ENCODE data around the gene RAPGEF2. TPM values are rescaled to one million over a fixed set of nuclear protein-coding genes. Genes with fewer than 3 reads are reported as not detected.
"Not testable (repeated sequence)": the region's sequence is repeated elsewhere in the genome, so short reads cannot be mapped to it uniquely, and the experiment has no call there.

Gene RAPGEF2
- total and polyA plus RNA-seq, 9 donors, result 16.9 to 33.6 (median 22.7) TPM

- no peaks in the 10 kb centered on the region for H3K27me3 ChIP-seq (ENCODE audit: control insufficient read depth, insufficient read depth, low read length)
- no peak overlapping the region for H3K4me3 ChIP-seq (ENCODE audit: low read length)
- no peaks in the 10 kb centered on the region for H3K36me3 ChIP-seq (ENCODE audit: control insufficient read depth, insufficient read depth, low read length)
- no CpG with 5 or more reads among the region's 3 CpGs for WGBS (ENCODE audit: insufficient coverage)
- H3K9me3 ChIP-seq (replicated peaks; ENCODE audit: control insufficient read depth, low read depth, low read length), result no peaks in the 10 kb centered on the region
- DNase-seq, result no peak
- H3K27ac ChIP-seq (ENCODE audit: low read length), result no peak overlapping the region
- H3K4me1 ChIP-seq (ENCODE audit: control insufficient read depth, insufficient read depth, low read length), result peaks cover 9% of the 10 kb centered on the region
These were observed 5.2 kb downstream of the RAPGEF2 start for GRCh38 chr4:159108124-159108523.

- no peak for DNase-seq
- no peak overlapping the region for H3K27ac ChIP-seq (ENCODE audit: low read length)
- H3K4me3 ChIP-seq (ENCODE audit: low read length), result no peak overlapping the region
- H3K4me1 ChIP-seq (ENCODE audit: control insufficient read depth, insufficient read depth, low read length), result peaks cover under 1% of the 10 kb centered on the region
- WGBS (ENCODE audit: insufficient coverage), result no CpG with 5 or more reads among the region's 5 CpGs
- H3K27me3 ChIP-seq (ENCODE audit: control insufficient read depth, insufficient read depth, low read length), result no peaks in the 10 kb centered on the region
- H3K36me3 ChIP-seq (ENCODE audit: control insufficient read depth, insufficient read depth, low read length), result no peaks in the 10 kb centered on the region
- H3K9me3 ChIP-seq (replicated peaks; ENCODE audit: control insufficient read depth, low read depth, low read length), result peaks cover 6% of the 10 kb centered on the region
These were observed 8.1 kb downstream of the RAPGEF2 start for GRCh38 chr4:159110961-159111360.

GRCh38 chr4:159111416-159111815 is 8.5 kb downstream of the RAPGEF2 start:
- no peaks in the 10 kb centered on the region for H3K36me3 ChIP-seq (ENCODE audit: control insufficient read depth, insufficient read depth, low read length)
- peaks cover 6% of the 10 kb centered on the region for H3K9me3 ChIP-seq (replicated peaks; ENCODE audit: control insufficient read depth, low read depth, low read length)
- H3K4me3 ChIP-seq (ENCODE audit: low read length), result no peak overlapping the region
- DNase-seq, result no peak
- WGBS (ENCODE audit: insufficient coverage), result no CpG with 5 or more reads among the region's 4 CpGs
- no peaks in the 10 kb centered on the region for H3K27me3 ChIP-seq (ENCODE audit: control insufficient read depth, insufficient read depth, low read length)
- no peak overlapping the region for H3K27ac ChIP-seq (ENCODE audit: low read length)
- no peaks in the 10 kb centered on the region for H3K4me1 ChIP-seq (ENCODE audit: control insufficient read depth, insufficient read depth, low read length)

GRCh38 chr4:159113366-159113765 is 10.5 kb downstream of the RAPGEF2 start:
- not testable (repeated sequence) for DNase-seq; H3K36me3 ChIP-seq (ENCODE audit: control insufficient read depth, insufficient read depth, low read length); H3K9me3 ChIP-seq (replicated peaks; ENCODE audit: control insufficient read depth, low read depth, low read length); H3K27ac ChIP-seq (ENCODE audit: low read length); H3K4me3 ChIP-seq (ENCODE audit: low read length); H3K4me1 ChIP-seq (ENCODE audit: control insufficient read depth, insufficient read depth, low read length); H3K27me3 ChIP-seq (ENCODE audit: control insufficient read depth, insufficient read depth, low read length)
- WGBS (ENCODE audit: insufficient coverage), result no CpG with 5 or more reads among the region's 7 CpGs

GRCh38 chr4:159116098-159116497 is 13.2 kb downstream of the RAPGEF2 start:
- WGBS (ENCODE audit: insufficient coverage), result no CpG with 5 or more reads among the region's 2 CpGs
- not testable (repeated sequence) for H3K27me3 ChIP-seq (ENCODE audit: control insufficient read depth, insufficient read depth, low read length); H3K4me1 ChIP-seq (ENCODE audit: control insufficient read depth, insufficient read depth, low read length); H3K9me3 ChIP-seq (replicated peaks; ENCODE audit: control insufficient read depth, low read depth, low read length); H3K4me3 ChIP-seq (ENCODE audit: low read length); H3K27ac ChIP-seq (ENCODE audit: low read length); H3K36me3 ChIP-seq (ENCODE audit: control insufficient read depth, insufficient read depth, low read length); DNase-seq

- H3K4me3 ChIP-seq (ENCODE audit: low read length); H3K4me1 ChIP-seq (ENCODE audit: control insufficient read depth, insufficient read depth, low read length); H3K9me3 ChIP-seq (replicated peaks; ENCODE audit: control insufficient read depth, low read depth, low read length); H3K36me3 ChIP-seq (ENCODE audit: control insufficient read depth, insufficient read depth, low read length); H3K27me3 ChIP-seq (ENCODE audit: control insufficient read depth, insufficient read depth, low read length); H3K27ac ChIP-seq (ENCODE audit: low read length); DNase-seq: not testable (repeated sequence)
These were observed 13.8 kb downstream of the RAPGEF2 start for GRCh38 chr4:159116693-159117092.

GRCh38 chr4:159117564-159117963 is 14.7 kb downstream of the RAPGEF2 start:
- Histone ChIP-seq H3K27me3 (ENCODE audit: control insufficient read depth, insufficient read depth, low read length) (no peaks in the 10 kb centered on the region), H3K36me3 (ENCODE audit: control insufficient read depth, insufficient read depth, low read length) (no peaks in the 10 kb centered on the region), H3K9me3 (replicated peaks; ENCODE audit: control insufficient read depth, low read depth, low read length) (peaks cover 6% of the 10 kb centered on the region), H3K4me3 (ENCODE audit: low read length) (no peak overlapping the region), H3K4me1 (ENCODE audit: control insufficient read depth, insufficient read depth, low read length) (no peaks in the 10 kb centered on the region), H3K27ac (ENCODE audit: low read length) (no peak overlapping the region)
- no peak for DNase-seq
- no CpG with 5 or more reads among the region's 2 CpGs for WGBS (ENCODE audit: insufficient coverage)

- DNase-seq, result no peak
- no CpG with 5 or more reads among the region's 2 CpGs for WGBS (ENCODE audit: insufficient coverage)
- Histone ChIP-seq H3K36me3 (ENCODE audit: control insufficient read depth, insufficient read depth, low read length) (no peaks in the 10 kb centered on the region), H3K27ac (ENCODE audit: low read length) (no peak overlapping the region), H3K4me1 (ENCODE audit: control insufficient read depth, insufficient read depth, low read length) (no peaks in the 10 kb centered on the region), H3K9me3 (replicated peaks; ENCODE audit: control insufficient read depth, low read depth, low read length) (peaks cover 6% of the 10 kb centered on the region), H3K27me3 (ENCODE audit: control insufficient read depth, insufficient read depth, low read length) (no peaks in the 10 kb centered on the region), H3K4me3 (ENCODE audit: low read length) (no peak overlapping the region)
These were observed 15.1 kb downstream of the RAPGEF2 start for GRCh38 chr4:159117968-159118367.

- H3K36me3 ChIP-seq (ENCODE audit: control insufficient read depth, insufficient read depth, low read length), result no peaks in the 10 kb centered on the region
- no peaks in the 10 kb centered on the region for H3K4me1 ChIP-seq (ENCODE audit: control insufficient read depth, insufficient read depth, low read length)
- H3K27me3 ChIP-seq (ENCODE audit: control insufficient read depth, insufficient read depth, low read length), result no peaks in the 10 kb centered on the region
- DNase-seq, result no peak
- WGBS (ENCODE audit: insufficient coverage), result no CpG with 5 or more reads among the region's 2 CpGs
- no peaks in the 10 kb centered on the region for H3K9me3 ChIP-seq (replicated peaks; ENCODE audit: control insufficient read depth, low read depth, low read length)
- H3K4me3 ChIP-seq (ENCODE audit: low read length), result no peak overlapping the region
- H3K27ac ChIP-seq (ENCODE audit: low read length), result no peak overlapping the region
These were observed 18.5 kb downstream of the RAPGEF2 start for GRCh38 chr4:159121371-159121770.

- peaks cover 2% of the 10 kb centered on the region for H3K4me1 ChIP-seq (ENCODE audit: control insufficient read depth, insufficient read depth, low read length)
These were observed 23.8 kb downstream of the RAPGEF2 start for GRCh38 chr4:159126716-159127115.

GRCh38 chr4:159127745-159128518 is 25.1 kb downstream of the RAPGEF2 start:
- no CpG with 5 or more reads among the region's 4 CpGs for WGBS (ENCODE audit: insufficient coverage)
- H3K4me1 ChIP-seq (ENCODE audit: control insufficient read depth, insufficient read depth, low read length), result peaks cover 2% of the 10 kb centered on the region

More at GRCh38 chr4:159126716-159127115, 23.8 kb downstream of the RAPGEF2 start:
- H3K4me3 ChIP-seq (ENCODE audit: low read length), result no peak overlapping the region
- WGBS (ENCODE audit: insufficient coverage), result 100% methylated on average over 1 of the region's 5 CpGs
- no peak for DNase-seq
- H3K27me3 ChIP-seq (ENCODE audit: control insufficient read depth, insufficient read depth, low read length), result no peaks in the 10 kb centered on the region
- no peaks in the 10 kb centered on the region for H3K36me3 ChIP-seq (ENCODE audit: control insufficient read depth, insufficient read depth, low read length)
- H3K9me3 ChIP-seq (replicated peaks; ENCODE audit: control insufficient read depth, low read depth, low read length), result no peaks in the 10 kb centered on the region
- H3K27ac ChIP-seq (ENCODE audit: low read length), result no peak overlapping the region

More at GRCh38 chr4:159127745-159128518, 25.1 kb downstream of the RAPGEF2 start:
- no peak overlapping the region for H3K27ac ChIP-seq (ENCODE audit: low read length)
- H3K9me3 ChIP-seq (replicated peaks; ENCODE audit: control insufficient read depth, low read depth, low read length), result no peaks in the 10 kb centered on the region
- no peaks in the 10 kb centered on the region for H3K36me3 ChIP-seq (ENCODE audit: control insufficient read depth, insufficient read depth, low read length)
- H3K4me3 ChIP-seq (ENCODE audit: low read length), result no peak overlapping the region
- H3K27me3 ChIP-seq (ENCODE audit: control insufficient read depth, insufficient read depth, low read length), result no peaks in the 10 kb centered on the region
- no peak for DNase-seq
